ENCODE measurements around the gene KRTAP10-3. TPM values are rescaled to one million over a fixed set of nuclear protein-coding genes. Genes with fewer than 3 reads are reported as not detected.

The KRTAP10-3 gene
- total RNA-seq, 1 donor from 2014 or later: not detected

DNA sequence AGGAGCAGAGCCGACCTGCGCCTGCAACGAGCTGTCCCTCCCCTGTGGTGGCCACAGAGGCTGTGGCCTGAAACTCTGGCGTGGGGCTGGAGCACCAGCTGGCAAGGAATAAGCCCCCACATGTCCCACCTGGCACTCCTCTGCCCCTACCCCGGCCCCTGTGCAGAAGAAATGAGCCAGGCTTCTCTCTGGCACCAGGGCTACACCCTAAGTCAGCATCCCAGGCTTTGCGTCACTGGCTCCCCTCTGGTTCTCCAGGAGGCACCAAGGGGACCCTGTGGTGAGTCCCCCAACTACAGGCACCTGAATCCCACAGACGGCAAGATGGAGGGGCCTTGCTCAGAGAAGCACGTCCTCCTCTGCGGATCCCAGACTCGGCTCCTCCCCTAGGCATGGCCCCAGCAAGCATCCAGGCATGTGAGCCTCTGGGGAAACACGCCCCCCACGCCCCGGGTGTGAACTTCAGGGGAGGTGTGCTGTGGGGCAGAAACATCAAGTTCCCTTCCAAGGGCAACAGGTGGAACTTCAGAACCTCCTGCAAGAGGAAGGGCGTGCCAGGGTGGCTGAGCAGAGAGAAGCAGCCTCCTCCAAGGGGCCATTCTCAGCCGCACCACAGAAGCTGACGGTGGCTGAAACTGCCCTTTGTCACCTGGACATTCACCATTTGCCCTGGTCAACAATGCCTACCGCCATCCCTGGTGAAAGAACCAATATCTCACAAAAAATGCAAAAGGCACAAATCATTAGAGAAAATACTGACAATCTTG, 44.7 kb upstream of the KRTAP10-3 start:
- DNase-seq (ENCODE audit: low read depth): no peak
- Histone ChIP-seq H3K4me2 (ENCODE audit: low read length) (no peak overlapping the region), H3K79me2 (ENCODE audit: insufficient read depth, low read length) (no peaks in the 10 kb centered on the region), H3K4me1 (ENCODE audit: insufficient read depth, low read length) (no peaks in the 10 kb centered on the region), H3K9ac (ENCODE audit: low read length) (no peak overlapping the region), H3K9me3 (ENCODE audit: insufficient read depth, low read depth, low read length) (peaks cover 3% of the 10 kb centered on the region), H2AFZ (ENCODE audit: low read depth, low read length) (no peak overlapping the region), H4K20me1 (ENCODE audit: insufficient read depth, low read length) (no peaks in the 10 kb centered on the region), H3K4me3 (ENCODE audit: insufficient read depth, low read depth, low read length) (no peak overlapping the region), H3K27ac (ENCODE audit: low read depth, low read length) (no peak overlapping the region), H3K27me3 (ENCODE audit: insufficient read depth, low read length) (no peaks in the 10 kb centered on the region), H3K36me3 (ENCODE audit: insufficient read depth, low read length) (no peaks in the 10 kb centered on the region)
- Mint-ChIP-seq H3K36me3 (ENCODE audit: low read depth, unreplicated experiment) (peaks cover 2% of the 10 kb centered on the region), H3K27ac (ENCODE audit: unreplicated experiment) (no peak overlapping the region), H3K9me3 (ENCODE audit: unreplicated experiment) (peaks cover 11% of the 10 kb centered on the region), H3K4me1 (ENCODE audit: low read depth, unreplicated experiment) (no peaks in the 10 kb centered on the region), H3K4me3 (ENCODE audit: unreplicated experiment) (no peak overlapping the region), H3K27me3 (ENCODE audit: low read depth, unreplicated experiment) (peaks cover 41% of the 10 kb centered on the region)
- FAIRE-seq: no peak
- TF ChIP-seq, protein P1, sequence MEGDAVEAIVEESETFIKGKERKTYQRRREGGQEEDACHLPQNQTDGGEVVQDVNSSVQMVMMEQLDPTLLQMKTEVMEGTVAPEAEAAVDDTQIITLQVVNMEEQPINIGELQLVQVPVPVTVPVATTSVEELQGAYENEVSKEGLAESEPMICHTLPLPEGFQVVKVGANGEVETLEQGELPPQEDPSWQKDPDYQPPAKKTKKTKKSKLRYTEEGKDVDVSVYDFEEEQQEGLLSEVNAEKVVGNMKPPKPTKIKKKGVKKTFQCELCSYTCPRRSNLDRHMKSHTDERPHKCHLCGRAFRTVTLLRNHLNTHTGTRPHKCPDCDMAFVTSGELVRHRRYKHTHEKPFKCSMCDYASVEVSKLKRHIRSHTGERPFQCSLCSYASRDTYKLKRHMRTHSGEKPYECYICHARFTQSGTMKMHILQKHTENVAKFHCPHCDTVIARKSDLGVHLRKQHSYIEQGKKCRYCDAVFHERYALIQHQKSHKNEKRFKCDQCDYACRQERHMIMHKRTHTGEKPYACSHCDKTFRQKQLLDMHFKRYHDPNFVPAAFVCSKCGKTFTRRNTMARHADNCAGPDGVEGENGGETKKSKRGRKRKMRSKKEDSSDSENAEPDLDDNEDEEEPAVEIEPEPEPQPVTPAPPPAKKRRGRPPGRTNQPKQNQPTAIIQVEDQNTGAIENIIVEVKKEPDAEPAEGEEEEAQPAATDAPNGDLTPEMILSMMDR (IDR thresholded peaks at IDR 0.05; ENCODE audit: insufficient read depth, low read depth, low read length): no peak
- TF ChIP-seq EZH2 (IDR thresholded peaks at IDR 0.05; ENCODE audit: insufficient read depth, low read length): no peak

DNA sequence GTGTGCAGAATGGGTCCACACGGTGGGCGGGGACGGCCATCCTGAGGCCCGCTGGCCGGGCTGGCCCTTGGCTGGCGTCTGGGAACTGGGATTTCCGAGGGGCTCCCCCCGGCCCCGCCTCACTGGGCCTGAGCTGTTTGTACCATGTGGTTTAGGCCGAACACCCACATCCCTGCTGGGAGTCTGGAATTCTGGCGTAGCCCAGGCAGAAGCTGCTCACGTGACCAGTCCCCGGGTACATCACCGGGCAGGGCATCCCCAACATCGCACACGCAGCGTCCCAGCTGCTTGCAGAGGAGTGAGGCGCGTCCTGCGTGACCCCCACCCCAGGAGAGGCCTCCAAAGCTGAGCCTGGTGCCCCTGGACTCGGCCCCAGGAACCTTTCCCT, 43.9 kb upstream of the KRTAP10-3 start:
- Histone ChIP-seq H3K4me1 (ENCODE audit: insufficient read depth, low read length) (no peaks in the 10 kb centered on the region), H4K20me1 (ENCODE audit: insufficient read depth, low read length) (no peaks in the 10 kb centered on the region), H3K4me3 (ENCODE audit: insufficient read depth, low read depth, low read length) (no peak overlapping the region), H3K4me2 (ENCODE audit: low read length) (no peak overlapping the region), H3K79me2 (ENCODE audit: insufficient read depth, low read length) (no peaks in the 10 kb centered on the region), H3K27ac (ENCODE audit: low read depth, low read length) (no peak overlapping the region), H3K36me3 (ENCODE audit: insufficient read depth, low read length) (no peaks in the 10 kb centered on the region), H3K27me3 (ENCODE audit: insufficient read depth, low read length) (no peaks in the 10 kb centered on the region), H3K9me3 (ENCODE audit: insufficient read depth, low read depth, low read length) (peaks cover 6% of the 10 kb centered on the region), H3K9ac (ENCODE audit: low read length) (no peak overlapping the region), H2AFZ (ENCODE audit: low read depth, low read length) (no peak overlapping the region)
- no peak for TF ChIP-seq EZH2 (IDR thresholded peaks at IDR 0.05; ENCODE audit: insufficient read depth, low read length)
- TF ChIP-seq, protein P1 (IDR thresholded peaks at IDR 0.05; ENCODE audit: insufficient read depth, low read depth, low read length): no peak
- FAIRE-seq (no peak), DNase-seq (ENCODE audit: low read depth) (no peak)
- H3K4me3 Mint-ChIP-seq (ENCODE audit: unreplicated experiment): no peak overlapping the region
- H3K9me3 Mint-ChIP-seq (ENCODE audit: unreplicated experiment): peaks cover 17% of the 10 kb centered on the region
- H3K27ac Mint-ChIP-seq (ENCODE audit: unreplicated experiment): no peak overlapping the region
- H3K4me1 Mint-ChIP-seq (ENCODE audit: low read depth, unreplicated experiment): no peaks in the 10 kb centered on the region
- H3K27me3 Mint-ChIP-seq (ENCODE audit: low read depth, unreplicated experiment): peaks cover 36% of the 10 kb centered on the region
- peaks cover 2% of the 10 kb centered on the region for H3K36me3 Mint-ChIP-seq (ENCODE audit: low read depth, unreplicated experiment)

Data from astrocyte (in vitro differentiated cells and primary cell).